T-helper 2 cell (primary cell): Measurements from ENCODE around the gene TAB3.

Source experiments
- DNase-seq, 5 experiments: peaks; one replicate each; pipeline versions ENCODE4 v3.0.0 to v3.0.0-alpha.2; 2012 to 2022

TAB3 gene

GRCh38 chrX:30885136-30885535 is 3.9 kb downstream of the TAB3 start:
- DNase-seq: no peak

- no peak for DNase-seq
These were observed 5.9 kb downstream of the TAB3 start for GRCh38 chrX:30883138-30883537.

DNA sequence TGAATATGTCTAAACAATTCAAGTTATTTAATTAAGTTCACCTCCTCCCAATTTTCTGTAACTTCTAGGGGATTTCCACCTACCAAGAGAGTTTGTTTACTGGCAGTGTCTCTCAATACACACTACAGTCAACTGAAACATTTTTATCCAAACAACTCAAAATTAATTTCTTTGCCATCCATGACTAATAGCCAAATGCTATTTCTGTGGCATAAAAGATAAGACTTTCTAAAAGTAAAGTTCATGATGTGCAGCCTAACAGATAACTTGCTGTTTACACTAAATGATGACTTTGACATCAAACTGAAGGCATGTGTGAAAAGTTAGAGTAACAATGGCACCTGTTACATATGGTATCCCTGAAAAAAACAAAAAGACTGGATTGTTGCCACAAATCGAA is 7.3 kb downstream of the TAB3 start:
- peak in 1 of 5 experiments; percentile 42 for DNase-seq

GRCh38 chrX:30881390-30881789 is 7.7 kb downstream of the TAB3 start:
- peak in 1 of 5 experiments; percentile 26 for DNase-seq

- no peak for DNase-seq
These were observed 9.0 kb downstream of the TAB3 start for GRCh38 chrX:30880058-30880457.

GRCh38 chrX:30876367-30876766 is 12.7 kb downstream of the TAB3 start:
- no peak for DNase-seq

- no peak for DNase-seq
These were observed 13.1 kb downstream of the TAB3 start for GRCh38 chrX:30875957-30876356.

DNA sequence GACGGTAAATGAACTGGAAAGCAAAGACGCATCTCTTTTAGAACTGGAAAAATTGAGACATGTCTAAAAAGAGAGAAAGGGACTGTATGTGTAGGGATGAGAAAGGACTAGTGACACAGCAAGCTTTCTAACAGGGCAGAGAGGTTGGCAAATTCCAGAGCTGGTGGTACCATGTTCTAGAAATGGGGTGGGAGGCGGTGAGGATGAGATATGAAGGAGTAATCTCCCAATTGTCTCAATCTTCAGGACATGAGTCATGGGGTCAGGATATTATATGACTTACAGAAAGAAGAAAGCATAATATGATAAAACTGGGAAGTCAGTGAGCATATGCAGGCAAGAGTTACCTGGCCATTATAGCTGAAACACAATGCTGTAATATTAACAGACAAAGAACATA is 14.2 kb downstream of the TAB3 start:
- no peak for DNase-seq

- no peak for DNase-seq
These were observed 18.5 kb downstream of the TAB3 start for GRCh38 chrX:30870572-30870971.

- DNase-seq: no peak
These were observed 23.4 kb downstream of the TAB3 start for GRCh38 chrX:30865612-30866011.

DNA sequence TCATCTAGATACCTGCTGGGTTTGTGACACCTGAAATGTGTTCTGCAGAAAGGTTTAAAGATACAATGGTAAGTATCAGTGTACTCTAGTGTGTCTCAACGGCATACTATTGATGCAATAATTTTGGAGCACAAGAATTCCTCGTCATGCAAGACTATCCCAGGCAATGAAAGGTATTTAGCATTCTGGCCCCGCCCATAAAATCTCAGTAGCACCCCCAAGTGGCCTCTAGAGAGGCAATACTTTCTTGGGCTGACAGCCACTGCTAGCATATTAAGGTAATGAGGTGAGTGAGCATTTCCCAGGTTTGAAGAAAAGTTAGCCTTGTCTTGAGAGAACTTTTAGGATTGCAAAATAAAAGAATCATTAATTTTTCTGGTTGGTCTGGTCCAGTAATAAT is 24.0 kb downstream of the TAB3 start:
- DNase-seq: no peak

DNA sequence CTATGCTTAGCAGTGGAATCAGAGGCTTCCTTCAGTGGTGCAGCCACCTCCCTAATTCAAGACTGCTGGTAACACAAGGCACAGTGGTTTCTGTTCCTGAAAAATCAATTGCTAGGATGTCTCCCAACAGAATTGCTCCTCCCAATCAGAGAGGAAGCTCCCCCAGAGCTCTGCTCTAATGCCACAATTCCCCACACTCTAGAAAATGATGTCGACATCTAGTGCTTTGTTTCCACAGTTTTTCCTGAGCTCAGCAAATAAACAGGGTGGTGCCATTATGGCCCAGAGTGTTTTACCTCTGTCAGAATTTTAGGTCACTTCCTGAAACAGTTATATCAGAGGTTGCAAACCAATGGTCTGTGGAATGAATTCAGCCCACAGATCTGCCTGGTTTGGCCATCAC is 24.7 kb downstream of the TAB3 start:
- DNase-seq: no peak

- DNase-seq: no peak
These were observed 25.1 kb downstream of the TAB3 start for GRCh38 chrX:30863974-30864373.

DNA sequence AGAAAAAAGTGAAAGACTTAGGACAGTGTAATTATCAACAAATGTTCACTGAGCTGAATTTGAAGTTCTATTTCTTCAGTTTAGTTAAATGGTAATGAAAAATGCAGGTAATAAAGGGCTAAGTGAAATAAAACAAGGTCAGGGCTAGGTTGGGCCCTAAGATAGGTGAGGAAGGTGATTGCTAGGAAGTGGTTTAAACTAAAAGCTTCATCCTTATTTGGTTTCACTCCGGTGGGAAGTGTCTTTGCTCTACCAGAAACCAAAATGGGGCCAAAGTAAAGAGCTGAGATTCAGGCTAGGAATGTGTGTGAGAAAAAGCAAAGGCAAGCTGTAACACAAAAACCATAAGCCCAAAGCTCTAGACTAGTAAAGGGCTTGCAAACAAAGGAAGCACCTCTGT is 31.0 kb downstream of the TAB3 start:
- no peak for DNase-seq

- no peak for DNase-seq
These were observed 37.6 kb downstream of the TAB3 start for GRCh38 chrX:30851449-30851848.

- DNase-seq: no peak
These were observed 53.7 kb downstream of the TAB3 start for GRCh38 chrX:30835373-30835772.

GRCh38 chrX:30833896-30834295 is 55.2 kb downstream of the TAB3 start:
- DNase-seq: no peak

DNA sequence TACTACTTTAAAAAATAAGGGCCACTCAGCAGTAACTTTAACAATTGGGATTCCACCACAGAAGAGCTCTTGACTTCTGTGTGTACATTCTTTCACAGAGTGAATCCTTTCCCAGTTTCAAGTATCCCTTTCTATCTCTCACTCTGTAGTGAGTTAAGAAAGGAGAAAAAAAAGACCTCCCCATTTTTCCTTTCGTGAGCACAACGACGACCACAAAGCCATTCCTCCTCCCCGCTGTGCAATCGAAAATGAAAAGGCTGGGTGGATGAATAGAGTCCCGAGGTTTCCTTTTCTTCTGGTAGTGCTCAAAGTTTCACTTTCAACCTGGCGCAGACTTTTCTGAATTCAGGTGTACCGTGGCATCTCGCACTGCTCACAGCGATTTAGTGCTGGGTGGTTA is 58.0 kb downstream of the TAB3 start:
- DNase-seq: peak in 2 of 5 experiments; percentile 1 to 42

- DNase-seq: no peak
These were observed 58.6 kb downstream of the TAB3 start for GRCh38 chrX:30830326-30830943.

GRCh38 chrX:30824275-30824674 is 64.8 kb downstream of the TAB3 start:
- DNase-seq: no peak

- DNase-seq: no peak
These were observed 66.3 kb downstream of the TAB3 start for GRCh38 chrX:30822764-30823163.

- DNase-seq: no peak
These were observed 66.9 kb downstream of the TAB3 start for GRCh38 chrX:30822068-30822681.

GRCh38 chrX:30821116-30821515 is 67.9 kb downstream of the TAB3 start:
- no peak for DNase-seq

DNA sequence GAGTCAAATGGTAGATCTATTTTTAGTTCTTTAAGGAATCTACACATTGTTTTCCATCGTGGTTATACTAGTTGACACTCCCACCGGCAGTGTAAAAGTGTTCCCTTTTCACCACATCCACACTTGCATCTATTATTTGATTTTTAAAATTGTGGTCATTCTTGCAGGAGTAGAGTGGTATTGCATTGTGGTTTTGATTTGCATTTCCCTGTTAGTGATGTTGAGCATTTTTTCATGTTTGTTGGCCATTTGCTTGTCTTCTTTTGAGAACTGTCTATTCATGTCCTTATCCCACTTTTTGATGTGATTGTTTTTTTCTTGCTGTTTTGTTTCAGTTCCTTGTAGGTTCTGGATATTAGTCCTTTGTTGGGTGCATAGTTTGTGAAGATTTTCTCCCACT is 70.0 kb downstream of the TAB3 start:
- DNase-seq: no peak

DNA sequence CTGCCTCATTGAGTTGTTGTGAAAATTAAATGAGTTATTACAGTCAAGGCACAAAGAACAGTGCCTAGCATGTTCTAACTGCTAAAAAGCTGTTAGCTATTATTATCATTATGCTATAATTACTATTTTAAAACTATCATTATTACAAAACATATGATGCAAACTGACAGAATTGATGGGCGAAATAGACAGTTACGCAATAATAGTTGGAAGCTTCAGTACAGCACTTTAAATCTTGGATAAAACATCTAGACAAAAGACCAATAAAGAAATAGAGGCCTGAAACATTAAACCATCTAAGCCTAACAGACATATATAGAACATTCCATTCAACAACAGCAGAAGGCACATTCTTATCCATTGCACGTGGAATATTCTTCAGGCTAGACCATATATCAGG is 73.0 kb downstream of the TAB3 start:
- no peak for DNase-seq
